Measurements from ENCODE around the gene KIF16B. TPM values are rescaled to one million over a fixed set of nuclear protein-coding genes. Genes with fewer than 3 reads are reported as not detected.

The KIF16B gene
- total RNA-seq, 6 donors from 2014 or later, result 18.4 to 114 (median 26.3) TPM

GRCh38 chr20:16408981-16409380 is 164.3 kb downstream of the KIF16B start:
- Histone ChIP-seq H3K36me3 (peaks cover 0 to 23% (median 15%) of the 10 kb centered on the region in 4 donors), H3K27me3 (no peaks in the 10 kb centered on the region), H3K27ac (no peak overlapping the region), H3K4me1 (no peaks in the 10 kb centered on the region), H3K4me3 (no peak overlapping the region), H3K9me3 (peaks cover 0 to 10% (median 3%) of the 10 kb centered on the region in 4 donors)
- DNase-seq, result no peak
- no peak for ATAC-seq (ENCODE audit: low FRiP score in 2 of 2)
- TF ChIP-seq EP300 (IDR thresholded peaks at IDR 0.05) (no peak), POLR2AphosphoS5 (IDR thresholded peaks at IDR 0.05) (no peak), POLR2A (IDR thresholded peaks at IDR 0.05) (no peak)
- TF ChIP-seq, protein P1, sequence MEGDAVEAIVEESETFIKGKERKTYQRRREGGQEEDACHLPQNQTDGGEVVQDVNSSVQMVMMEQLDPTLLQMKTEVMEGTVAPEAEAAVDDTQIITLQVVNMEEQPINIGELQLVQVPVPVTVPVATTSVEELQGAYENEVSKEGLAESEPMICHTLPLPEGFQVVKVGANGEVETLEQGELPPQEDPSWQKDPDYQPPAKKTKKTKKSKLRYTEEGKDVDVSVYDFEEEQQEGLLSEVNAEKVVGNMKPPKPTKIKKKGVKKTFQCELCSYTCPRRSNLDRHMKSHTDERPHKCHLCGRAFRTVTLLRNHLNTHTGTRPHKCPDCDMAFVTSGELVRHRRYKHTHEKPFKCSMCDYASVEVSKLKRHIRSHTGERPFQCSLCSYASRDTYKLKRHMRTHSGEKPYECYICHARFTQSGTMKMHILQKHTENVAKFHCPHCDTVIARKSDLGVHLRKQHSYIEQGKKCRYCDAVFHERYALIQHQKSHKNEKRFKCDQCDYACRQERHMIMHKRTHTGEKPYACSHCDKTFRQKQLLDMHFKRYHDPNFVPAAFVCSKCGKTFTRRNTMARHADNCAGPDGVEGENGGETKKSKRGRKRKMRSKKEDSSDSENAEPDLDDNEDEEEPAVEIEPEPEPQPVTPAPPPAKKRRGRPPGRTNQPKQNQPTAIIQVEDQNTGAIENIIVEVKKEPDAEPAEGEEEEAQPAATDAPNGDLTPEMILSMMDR (IDR thresholded peaks at IDR 0.05), result no peak
- WGBS, 2 donors, result 89 to 96% methylated on average over 1 of the region's 1 CpG

DNA sequence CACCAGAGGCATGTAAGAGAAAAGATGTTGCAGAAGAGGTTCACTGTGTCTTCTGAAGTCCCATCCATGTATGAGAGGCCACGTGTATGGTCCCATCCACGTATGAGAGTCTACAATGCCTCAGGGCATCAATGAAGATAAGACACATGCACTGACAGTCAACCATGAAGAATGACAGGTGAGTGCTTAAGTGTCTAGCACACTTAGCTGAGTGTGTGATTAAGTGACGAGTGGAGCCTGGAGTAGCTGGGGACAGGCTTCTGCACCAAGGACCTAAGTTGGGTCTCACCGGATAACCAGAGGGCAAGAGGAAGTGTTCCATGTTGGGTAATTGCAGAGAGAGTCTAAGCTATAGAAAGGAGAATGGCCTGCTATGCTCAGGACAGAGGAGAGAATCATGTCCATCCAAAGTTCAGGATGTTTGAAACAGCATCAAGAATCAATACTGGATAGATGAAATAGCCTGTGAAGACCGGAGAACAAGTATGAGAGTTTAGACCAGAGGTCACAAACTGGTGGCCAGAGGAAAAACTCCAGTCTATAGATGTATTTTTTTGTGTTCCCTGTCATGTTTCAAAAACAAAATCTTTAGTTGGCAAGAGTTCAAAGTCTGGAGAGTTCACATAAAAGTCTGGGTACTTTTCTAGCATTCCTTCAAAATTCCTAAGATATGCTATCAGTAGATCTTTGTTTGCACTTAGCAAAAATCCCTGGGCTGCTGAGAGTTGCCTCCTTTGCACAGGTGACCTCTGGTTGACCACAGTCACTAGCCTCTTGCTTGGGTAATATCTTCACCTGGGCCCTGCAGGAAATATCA is 165.8 kb downstream of the KIF16B start:
- Histone ChIP-seq H3K4me1 (no peaks in the 10 kb centered on the region), H3K4me3 (no peak overlapping the region), H3K36me3 (peaks cover 0 to 33% (median 15%) of the 10 kb centered on the region in 4 donors), H3K9me3 (peaks cover 0 to 10% (median 3%) of the 10 kb centered on the region in 4 donors), H3K27me3 (no peaks in the 10 kb centered on the region), H3K27ac (no peak overlapping the region)
- 80 to 82% methylated on average over 5 of the region's 5 CpGs for WGBS, 2 donors
- ATAC-seq (ENCODE audit: low FRiP score in 2 of 2) (no peak), DNase-seq (no peak)
- TF ChIP-seq POLR2A (IDR thresholded peaks at IDR 0.05), result no peak
- TF ChIP-seq EP300 (IDR thresholded peaks at IDR 0.05), result no peak
- TF ChIP-seq, protein P1 (IDR thresholded peaks at IDR 0.05), result no peak
- no peak for TF ChIP-seq POLR2AphosphoS5 (IDR thresholded peaks at IDR 0.05)

DNA sequence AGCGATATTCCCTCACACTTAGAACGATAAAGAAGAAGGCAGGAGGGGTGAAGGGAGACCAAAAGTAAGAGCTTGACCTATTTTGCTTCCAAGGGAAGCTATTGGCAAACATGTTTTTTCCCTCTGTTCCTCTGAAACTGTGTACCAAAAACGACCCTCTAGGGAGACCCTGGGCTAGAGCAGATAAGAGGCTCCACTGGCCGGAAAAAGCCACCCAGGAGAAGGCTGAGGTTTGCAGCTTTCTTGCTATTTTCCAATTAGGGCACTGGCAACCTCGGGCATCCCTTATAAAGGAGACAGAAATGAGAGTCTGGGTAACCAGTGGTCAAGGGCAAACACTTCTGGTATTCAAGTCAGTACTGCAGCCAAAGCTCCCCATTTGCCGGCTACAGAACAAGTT is 168.0 kb downstream of the KIF16B start:
- WGBS, 2 donors, result 77 to 84% methylated on average over 6 of the region's 6 CpGs
- no peak overlapping the region for H3K4me3 ChIP-seq
- H3K27ac ChIP-seq, result no peak overlapping the region
- DNase-seq (no peak), ATAC-seq (ENCODE audit: low FRiP score in 2 of 2) (no peak)
- H3K27me3 ChIP-seq, result no peaks in the 10 kb centered on the region
- TF ChIP-seq EP300 (IDR thresholded peaks at IDR 0.05), result no peak
- TF ChIP-seq POLR2AphosphoS5 (IDR thresholded peaks at IDR 0.05), result no peak
- TF ChIP-seq, protein P1 (IDR thresholded peaks at IDR 0.05), result no peak
- TF ChIP-seq POLR2A (IDR thresholded peaks at IDR 0.05), result no peak
- H3K9me3 ChIP-seq, result no peaks in the 10 kb centered on the region
- H3K36me3 ChIP-seq, result peaks cover 0 to 33% (median 15%) of the 10 kb centered on the region in 4 donors
- no peaks in the 10 kb centered on the region for H3K4me1 ChIP-seq

DNA sequence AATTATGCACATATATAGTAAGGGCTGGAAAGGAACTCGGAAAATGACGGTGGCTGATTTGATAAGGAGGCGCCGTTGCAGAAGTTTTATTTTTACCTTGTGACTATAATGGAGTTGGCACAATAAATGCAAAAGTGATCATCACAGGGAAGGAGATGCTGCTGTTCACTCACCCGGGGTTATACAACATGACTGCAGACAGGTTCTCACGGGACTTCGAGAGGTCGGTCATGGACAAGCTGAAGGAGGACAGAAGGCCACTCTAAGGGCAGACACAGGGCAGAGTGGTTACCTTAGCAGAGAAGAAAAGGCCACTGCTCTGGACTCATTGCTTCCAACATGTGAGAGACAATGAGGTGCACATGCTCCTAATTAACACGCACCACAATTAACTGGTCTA is 168.6 kb downstream of the KIF16B start:
- Histone ChIP-seq H3K27me3 (no peaks in the 10 kb centered on the region), H3K27ac (no peak overlapping the region), H3K36me3 (peaks cover 3 to 36% (median 15%) of the 10 kb centered on the region in 4 donors), H3K4me1 (no peaks in the 10 kb centered on the region), H3K9me3 (no peaks in the 10 kb centered on the region), H3K4me3 (no peak overlapping the region)
- ATAC-seq (ENCODE audit: low FRiP score in 2 of 2), result no peak
- TF ChIP-seq, protein P1 (IDR thresholded peaks at IDR 0.05), result no peak
- TF ChIP-seq POLR2A (IDR thresholded peaks at IDR 0.05) (no peak), POLR2AphosphoS5 (IDR thresholded peaks at IDR 0.05) (no peak), EP300 (IDR thresholded peaks at IDR 0.05) (no peak)
- DNase-seq, result no peak
- 96 to 97% methylated on average over 9 of the region's 9 CpGs for WGBS, 2 donors
